ENCODE measurements around the gene RALGPS1.

The RALGPS1 gene

GRCh38 chr9:127049581-127049980 lies 135.0 kb downstream of the RALGPS1 start:
- TF ChIP-seq CTCF (IDR thresholded peaks at IDR 0.05; ENCODE audit: low read depth, low read length, poor library complexity, severe bottlenecking) (no peak), EZH2phosphoT487 (IDR thresholded peaks at IDR 0.05; ENCODE audit: borderline replicate concordance, low read length) (no peak)
- H4K20me1 ChIP-seq (ENCODE audit: control insufficient read depth, insufficient read depth, low read depth, low read length) = no peaks in the 10 kb centered on the region
- H3F3A ChIP-seq (ENCODE audit: control insufficient read depth, insufficient read depth) = no peaks in the 10 kb centered on the region
- H3K9me3 ChIP-seq (ENCODE audit: control insufficient read depth, insufficient read depth, low read length) = no peaks in the 10 kb centered on the region
- no peaks in the 10 kb centered on the region for H3K9me2 ChIP-seq (replicated peaks; ENCODE audit: control insufficient read depth, low read length)
- no peak overlapping the region for H3K4me2 ChIP-seq (ENCODE audit: low read length)
- no peaks in the 10 kb centered on the region for H3K27me3 ChIP-seq (ENCODE audit: control insufficient read depth, low read length)
- no peak overlapping the region for H3K27ac ChIP-seq (ENCODE audit: low read depth, low read length)
- no peak overlapping the region for H3K4me3 ChIP-seq (ENCODE audit: low read length)
- H3K79me2 ChIP-seq (ENCODE audit: control insufficient read depth, low read length) = no peaks in the 10 kb centered on the region
- no peaks in the 10 kb centered on the region for H3K4me1 ChIP-seq (ENCODE audit: control insufficient read depth, low read length)
- no peaks in the 10 kb centered on the region for H3K36me3 ChIP-seq (ENCODE audit: control insufficient read depth, low read length)

- H3K27ac ChIP-seq (ENCODE audit: low read depth, low read length) = no peak overlapping the region
- no peak overlapping the region for H3K4me2 ChIP-seq (ENCODE audit: low read length)
- H3F3A ChIP-seq (ENCODE audit: control insufficient read depth, insufficient read depth) = no peaks in the 10 kb centered on the region
- H3K4me3 ChIP-seq (ENCODE audit: low read length) = no peak overlapping the region
- no peaks in the 10 kb centered on the region for H3K9me3 ChIP-seq (ENCODE audit: control insufficient read depth, insufficient read depth, low read length)
- H3K79me2 ChIP-seq (ENCODE audit: control insufficient read depth, low read length) = no peaks in the 10 kb centered on the region
- H3K36me3 ChIP-seq (ENCODE audit: control insufficient read depth, low read length) = no peaks in the 10 kb centered on the region
- no peak for TF ChIP-seq CTCF (IDR thresholded peaks at IDR 0.05; ENCODE audit: low read depth, low read length, poor library complexity, severe bottlenecking)
- TF ChIP-seq EZH2phosphoT487 (IDR thresholded peaks at IDR 0.05; ENCODE audit: borderline replicate concordance, low read length) = no peak
- no peaks in the 10 kb centered on the region for H3K4me1 ChIP-seq (ENCODE audit: control insufficient read depth, low read length)
- no peaks in the 10 kb centered on the region for H4K20me1 ChIP-seq (ENCODE audit: control insufficient read depth, insufficient read depth, low read depth, low read length)
- H3K9me2 ChIP-seq (replicated peaks; ENCODE audit: control insufficient read depth, low read length) = no peaks in the 10 kb centered on the region
- no peaks in the 10 kb centered on the region for H3K27me3 ChIP-seq (ENCODE audit: control insufficient read depth, low read length)
Observed at GRCh38 chr9:127050152-127050551, 135.6 kb downstream of the RALGPS1 start.

- Histone ChIP-seq H3K79me2 (ENCODE audit: control insufficient read depth, low read length) (no peaks in the 10 kb centered on the region), H3K27me3 (ENCODE audit: control insufficient read depth, low read length) (no peaks in the 10 kb centered on the region), H3K27ac (ENCODE audit: low read depth, low read length) (no peak overlapping the region), H4K20me1 (ENCODE audit: control insufficient read depth, insufficient read depth, low read depth, low read length) (no peaks in the 10 kb centered on the region), H3K4me2 (ENCODE audit: low read length) (no peak overlapping the region), H3K9me3 (ENCODE audit: control insufficient read depth, insufficient read depth, low read length) (no peaks in the 10 kb centered on the region), H3K4me1 (ENCODE audit: control insufficient read depth, low read length) (no peaks in the 10 kb centered on the region), H3K36me3 (ENCODE audit: control insufficient read depth, low read length) (no peaks in the 10 kb centered on the region), H3F3A (ENCODE audit: control insufficient read depth, insufficient read depth) (no peaks in the 10 kb centered on the region), H3K4me3 (ENCODE audit: low read length) (no peak overlapping the region), H3K9me2 (replicated peaks; ENCODE audit: control insufficient read depth, low read length) (no peaks in the 10 kb centered on the region)
- no peak for TF ChIP-seq EZH2phosphoT487 (IDR thresholded peaks at IDR 0.05; ENCODE audit: borderline replicate concordance, low read length)
- no peak for TF ChIP-seq CTCF (IDR thresholded peaks at IDR 0.05; ENCODE audit: low read depth, low read length, poor library complexity, severe bottlenecking)
Observed at GRCh38 chr9:127050591-127051001, 136.0 kb downstream of the RALGPS1 start.

All from DOHH2 (cell line).